SU-DHL-6 (cell line): ENCODE measurements around the gene ZDHHC16.
A peak's percentile ranks its signal among the peaks of the same experiment; 100 is the strongest.
"Not testable (repeated sequence)": the region's sequence is repeated elsewhere in the genome, so short reads cannot be mapped to it uniquely, and the experiment has no call there.

Experiments
- H2AFZ ChIP-seq: fragments of 200-600 bp; sonication (generic); 2 replicates; pipeline ENCODE4 v1.6.1; 2014; ENCODE audit warnings: low read depth, mild to moderate bottlenecking, moderate library complexity, mixed read lengths, antibody characterized with exemption, low read length; ENCODE audit not compliant: severe bottlenecking
- H3F3A ChIP-seq: fragments of 200-600 bp; shearing (Covaris generic); 2 replicates; pipeline ENCODE4 v1.6.0; 2016; ENCODE audit warnings: antibody characterized with exemption, mild to moderate bottlenecking; ENCODE audit not compliant: insufficient read depth
- H3K27ac ChIP-seq: fragments of 200-600 bp; sonication (generic); 2 replicates; pipeline ENCODE4 v1.5.1; 2016; ENCODE audit warnings: low read depth, mild to moderate bottlenecking, low read length, moderate library complexity, mixed read lengths
- H3K27me3 ChIP-seq: fragments of 200-600 bp; sonication (generic), shearing (Covaris generic); 2 replicates; pipeline ENCODE4 v1.6.0; 2014; ENCODE audit warnings: mild to moderate bottlenecking, low read length
- H3K36me3 ChIP-seq: fragments of 200-600 bp; sonication (generic); 2 replicates; pipeline ENCODE4 v1.6.1; 2014; ENCODE audit warnings: mild to moderate bottlenecking, low read length, mixed read lengths
- H3K4me2 ChIP-seq: fragments of 300-600, 200-600 bp; shearing (Covaris generic), sonication (generic); 2 replicates; pipeline ENCODE4 v1.6.0; 2014; ENCODE audit warnings: low read length, low read depth, mild to moderate bottlenecking; ENCODE audit not compliant: poor library complexity, severe bottlenecking
- H3K4me3 ChIP-seq: fragments of 200-600 bp; sonication (generic); 2 replicates; pipeline ENCODE4 v1.5.1; 2014; ENCODE audit warnings: antibody characterized with exemption, low read length, mild to moderate bottlenecking, mixed read lengths; ENCODE audit not compliant: insufficient read depth, poor library complexity, severe bottlenecking
- H3K79me2 ChIP-seq: fragments of 200-600 bp; sonication (generic); 2 replicates; pipeline ENCODE4 v1.6.1; 2014; ENCODE audit warnings: mild to moderate bottlenecking, low read length, moderate library complexity; ENCODE audit not compliant: insufficient read depth
- H3K9ac ChIP-seq: fragments of 200-600 bp; sonication (generic); 2 replicates; pipeline ENCODE4 v1.7.0; 2014; ENCODE audit warnings: mild to moderate bottlenecking, low read length
- H3K9me2 ChIP-seq: fragments of 200-600 bp; sonication (generic); replicated peaks from 2 replicates; pipeline ENCODE4 v1.6.1; 2014; ENCODE audit warnings: low read length; ENCODE audit not compliant: insufficient read depth
- H3K9me3 ChIP-seq: fragments of 200-600 bp; sonication (generic); 2 replicates; pipeline ENCODE4 v1.6.1; 2014; ENCODE audit warnings: low read length, mixed read lengths; ENCODE audit not compliant: insufficient read depth
- H4K20me1 ChIP-seq: fragments of 200-600 bp; sonication (generic); 2 replicates; pipeline ENCODE4 v1.6.1; 2014; ENCODE audit warnings: low read depth, mild to moderate bottlenecking, antibody characterized with exemption, low read length, moderate library complexity, mixed read lengths
- EZH2phosphoT487 ChIP-seq: fragments of 200-600 bp; sonication (generic), shearing (Covaris generic); conservative IDR thresholded peaks from 2 replicates; pipeline ENCODE4 v1.6.1; 2018; ENCODE audit warnings: mild to moderate bottlenecking, antibody characterized with exemption, low read length, moderate library complexity, mixed read lengths
- TF ChIP-seq, protein P1 (sequence below): fragments of 200-600 bp; sonication (generic); IDR thresholded peaks from one replicate; pipeline ENCODE4 v1.5.1; 2017; ENCODE audit warnings: antibody characterized with exemption, mild to moderate bottlenecking, low read length, moderate library complexity; ENCODE audit not compliant: insufficient read depth, poor library complexity, severe bottlenecking

Gene ZDHHC16

DNA sequence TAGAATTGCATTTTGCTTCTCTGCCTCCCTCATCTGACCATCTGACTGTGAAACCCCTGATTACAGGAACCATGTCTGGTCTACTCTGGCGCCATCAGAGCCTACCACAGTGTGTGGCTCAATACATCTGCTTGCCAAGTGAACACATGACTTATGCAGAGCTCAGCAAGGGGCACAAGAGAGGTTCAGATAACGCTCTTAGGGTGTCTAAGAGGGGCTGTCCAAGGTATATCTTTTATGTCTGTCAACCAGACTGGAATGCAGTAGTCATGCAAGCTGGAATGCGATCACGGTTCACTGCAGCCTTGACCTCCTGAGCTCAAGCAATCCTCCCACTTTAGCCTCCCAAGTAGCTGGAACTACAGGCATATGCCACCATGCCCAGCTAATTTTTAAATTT is 34.6 kb upstream of the ZDHHC16 start:
- no peak overlapping the region for H3K9ac ChIP-seq
- no peak for TF ChIP-seq EZH2phosphoT487
- TF ChIP-seq, protein P1, sequence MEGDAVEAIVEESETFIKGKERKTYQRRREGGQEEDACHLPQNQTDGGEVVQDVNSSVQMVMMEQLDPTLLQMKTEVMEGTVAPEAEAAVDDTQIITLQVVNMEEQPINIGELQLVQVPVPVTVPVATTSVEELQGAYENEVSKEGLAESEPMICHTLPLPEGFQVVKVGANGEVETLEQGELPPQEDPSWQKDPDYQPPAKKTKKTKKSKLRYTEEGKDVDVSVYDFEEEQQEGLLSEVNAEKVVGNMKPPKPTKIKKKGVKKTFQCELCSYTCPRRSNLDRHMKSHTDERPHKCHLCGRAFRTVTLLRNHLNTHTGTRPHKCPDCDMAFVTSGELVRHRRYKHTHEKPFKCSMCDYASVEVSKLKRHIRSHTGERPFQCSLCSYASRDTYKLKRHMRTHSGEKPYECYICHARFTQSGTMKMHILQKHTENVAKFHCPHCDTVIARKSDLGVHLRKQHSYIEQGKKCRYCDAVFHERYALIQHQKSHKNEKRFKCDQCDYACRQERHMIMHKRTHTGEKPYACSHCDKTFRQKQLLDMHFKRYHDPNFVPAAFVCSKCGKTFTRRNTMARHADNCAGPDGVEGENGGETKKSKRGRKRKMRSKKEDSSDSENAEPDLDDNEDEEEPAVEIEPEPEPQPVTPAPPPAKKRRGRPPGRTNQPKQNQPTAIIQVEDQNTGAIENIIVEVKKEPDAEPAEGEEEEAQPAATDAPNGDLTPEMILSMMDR = no peak
- no peaks in the 10 kb centered on the region for H3F3A ChIP-seq

DNA sequence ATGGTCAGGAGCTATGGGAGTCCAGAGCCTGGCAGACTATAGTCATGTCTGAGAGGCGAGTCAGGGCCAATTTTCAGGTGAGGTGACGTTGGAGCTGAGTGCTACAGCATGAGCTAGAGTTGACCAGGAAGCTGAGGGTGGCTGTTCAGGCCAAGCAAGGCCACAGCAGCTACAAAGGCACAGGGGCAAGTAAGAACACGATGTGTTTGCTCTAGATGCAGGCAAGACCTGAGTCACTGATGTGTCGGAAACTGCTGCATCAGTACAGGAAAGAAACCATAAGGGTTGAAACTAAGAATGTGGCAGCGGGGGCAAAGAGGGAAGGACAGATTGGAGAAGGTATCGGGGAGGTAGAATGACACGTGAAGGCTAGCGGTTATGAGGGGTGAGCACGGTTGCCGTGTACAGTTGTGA is 33.1 kb upstream of the ZDHHC16 start:
- no peak overlapping the region for H3K4me2 ChIP-seq

More for the DNA sequence above, 34.6 kb upstream of the ZDHHC16 start:
- H3K9me3 ChIP-seq = no peaks in the 10 kb centered on the region
- H3K4me2 ChIP-seq = no peak overlapping the region
- H3K27ac ChIP-seq = no peak overlapping the region
- no peak overlapping the region for H3K4me3 ChIP-seq
- H3K27me3 ChIP-seq = no peaks in the 10 kb centered on the region
- no peaks in the 10 kb centered on the region for H3K36me3 ChIP-seq
- H3K79me2 ChIP-seq = no peaks in the 10 kb centered on the region
- no peak overlapping the region for H2AFZ ChIP-seq
- no peaks in the 10 kb centered on the region for H4K20me1 ChIP-seq
- H3K9me2 ChIP-seq = no peaks in the 10 kb centered on the region

DNA sequence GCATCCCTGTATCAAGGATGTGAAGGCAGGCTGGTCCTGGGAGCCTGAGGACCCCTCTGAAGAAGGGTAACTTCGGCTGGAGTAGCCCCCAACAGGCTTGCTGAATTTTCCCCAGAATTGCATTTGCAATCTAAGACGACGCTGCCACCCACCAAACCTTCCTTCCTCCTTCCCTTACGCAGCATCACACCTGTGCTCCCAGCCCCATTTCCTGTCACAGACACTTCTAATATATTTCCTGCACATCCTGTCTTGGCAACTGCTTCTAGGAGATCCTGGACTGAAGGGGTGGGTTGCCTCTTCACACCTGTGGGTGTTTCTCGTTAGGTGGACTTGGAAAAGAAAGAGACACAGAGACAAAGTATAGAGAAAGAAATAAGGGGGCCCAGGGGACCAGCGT is 29.4 kb upstream of the ZDHHC16 start:
- Histone ChIP-seq H3K9me2 (no peaks in the 10 kb centered on the region), H3K4me2 (no peak overlapping the region), H3K27ac (no peak overlapping the region), H3K79me2 (no peaks in the 10 kb centered on the region), H2AFZ (no peak overlapping the region), H3K9ac (no peak overlapping the region), H3K36me3 (no peaks in the 10 kb centered on the region), H3K4me3 (no peak overlapping the region), H3F3A (no peaks in the 10 kb centered on the region), H3K9me3 (no peaks in the 10 kb centered on the region), H3K27me3 (no peaks in the 10 kb centered on the region), H4K20me1 (no peaks in the 10 kb centered on the region)
- TF ChIP-seq, protein P1 = no peak
- no peak for TF ChIP-seq EZH2phosphoT487

More for the DNA sequence above, 33.1 kb upstream of the ZDHHC16 start:
- Histone ChIP-seq H3K27ac (no peak overlapping the region), H3K27me3 (no peaks in the 10 kb centered on the region), H3K9me3 (no peaks in the 10 kb centered on the region), H3K79me2 (no peaks in the 10 kb centered on the region), H3K9ac (no peak overlapping the region), H4K20me1 (no peaks in the 10 kb centered on the region), H3K9me2 (no peaks in the 10 kb centered on the region), H2AFZ (no peak overlapping the region), H3K4me3 (no peak overlapping the region), H3F3A (no peaks in the 10 kb centered on the region), H3K36me3 (no peaks in the 10 kb centered on the region)
- TF ChIP-seq, protein P1 = no peak
- no peak for TF ChIP-seq EZH2phosphoT487

DNA sequence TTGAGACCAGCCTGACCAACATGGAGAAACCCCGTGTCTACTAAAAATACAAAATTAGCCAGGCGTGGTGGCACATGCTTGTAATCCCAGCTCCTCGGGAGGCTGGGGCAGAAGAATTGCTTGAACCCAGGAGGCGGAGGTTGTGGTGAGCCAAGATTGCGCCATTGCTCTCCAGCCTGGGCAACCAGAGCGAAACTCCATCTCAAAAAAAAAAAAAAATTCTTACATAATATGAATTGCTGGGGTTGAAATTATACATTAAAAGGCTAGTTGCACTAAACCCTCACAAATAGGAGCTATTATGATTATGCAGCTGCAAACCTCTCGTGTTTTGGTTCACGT is 22.2 kb upstream of the ZDHHC16 start:
- Histone ChIP-seq H3K79me2 (peaks cover 26% of the 10 kb centered on the region), H3K9ac (0 out of 2 replicates have a peak overlapping the region, but pooled peaks have one; percentile 77)
- not testable (repeated sequence) for H3K9me2 ChIP-seq, H3K4me3 ChIP-seq, H3K27ac ChIP-seq, H3K27me3 ChIP-seq, H3F3A ChIP-seq, H4K20me1 ChIP-seq, H3K9me3 ChIP-seq, H3K4me2 ChIP-seq, H2AFZ ChIP-seq, H3K36me3 ChIP-seq
